Kidney glomerular epithelial cell (primary cell): Measurements from ENCODE around the gene ZBED5.
"Not testable (repeated sequence)": the region's sequence is repeated elsewhere in the genome, so short reads cannot be mapped to it uniquely, and the experiment has no call there.

Experiments
- DNase-seq: peaks from one replicate; lab custom pipeline; 2025; lab: John Stamatoyannopoulos, UW

Gene ZBED5

DNA sequence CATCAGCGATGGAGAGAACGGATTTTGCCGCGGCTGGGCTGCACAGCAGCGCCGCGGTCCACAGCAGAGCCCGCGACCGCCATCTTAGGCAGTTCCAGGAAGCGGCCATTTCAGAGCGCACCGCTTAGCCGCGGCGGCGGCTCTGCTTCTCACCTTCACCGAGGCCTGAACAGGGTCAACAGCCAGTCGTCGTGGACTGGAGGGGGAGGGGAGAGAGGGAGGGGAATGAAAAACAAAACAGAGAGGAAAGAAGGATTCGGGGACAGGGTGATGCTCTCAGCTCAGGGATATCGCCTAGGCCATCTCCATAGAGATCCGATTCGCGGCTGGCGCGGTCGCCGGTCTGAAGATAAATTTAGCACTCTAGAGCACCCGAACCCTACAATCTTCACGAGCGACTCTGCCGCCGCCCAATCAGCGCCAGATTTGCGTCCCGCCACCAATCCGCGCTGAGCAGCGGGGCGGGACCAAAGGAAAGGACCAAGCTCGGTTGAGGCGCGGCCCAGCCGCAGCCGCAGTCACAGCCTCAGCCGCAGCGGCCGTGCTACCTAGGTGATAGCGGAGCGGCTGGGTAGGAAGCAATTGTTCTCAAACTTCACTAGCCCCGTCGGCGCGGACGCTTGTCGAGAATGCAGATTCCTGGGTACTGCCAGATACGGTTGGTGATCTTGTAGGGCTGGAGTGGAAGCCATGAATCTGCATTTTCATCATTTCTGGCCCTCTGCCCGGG is at the start of gene ZBED5:
Gene ZBED5, minus strand, starts transcription at position 345 of the 730 bp plus-strand sequence. CDS start 3,108 bp downstream, outside the sequence.
- peak; percentile 95 for DNase-seq

DNA sequence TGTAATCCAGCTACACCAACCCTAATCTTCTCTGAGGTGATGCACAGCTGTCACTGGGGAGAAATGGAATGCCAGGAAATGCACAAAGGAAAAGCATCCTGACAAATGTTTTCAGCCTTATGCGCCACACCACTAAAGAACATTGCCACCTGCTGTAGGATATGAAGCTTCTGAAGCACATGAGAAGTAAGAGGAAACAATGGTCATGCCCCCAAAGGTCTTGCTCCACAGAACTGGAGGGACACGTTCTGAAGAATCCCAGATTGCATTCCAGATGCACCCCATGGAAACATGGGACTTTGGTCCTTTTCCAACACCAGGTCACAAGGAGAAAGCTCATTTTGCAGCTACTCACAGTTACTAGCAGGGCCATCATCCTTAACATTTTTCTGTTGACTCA is 48.7 kb upstream of the ZBED5 start:
- DNase-seq, result peak; percentile 39

DNA sequence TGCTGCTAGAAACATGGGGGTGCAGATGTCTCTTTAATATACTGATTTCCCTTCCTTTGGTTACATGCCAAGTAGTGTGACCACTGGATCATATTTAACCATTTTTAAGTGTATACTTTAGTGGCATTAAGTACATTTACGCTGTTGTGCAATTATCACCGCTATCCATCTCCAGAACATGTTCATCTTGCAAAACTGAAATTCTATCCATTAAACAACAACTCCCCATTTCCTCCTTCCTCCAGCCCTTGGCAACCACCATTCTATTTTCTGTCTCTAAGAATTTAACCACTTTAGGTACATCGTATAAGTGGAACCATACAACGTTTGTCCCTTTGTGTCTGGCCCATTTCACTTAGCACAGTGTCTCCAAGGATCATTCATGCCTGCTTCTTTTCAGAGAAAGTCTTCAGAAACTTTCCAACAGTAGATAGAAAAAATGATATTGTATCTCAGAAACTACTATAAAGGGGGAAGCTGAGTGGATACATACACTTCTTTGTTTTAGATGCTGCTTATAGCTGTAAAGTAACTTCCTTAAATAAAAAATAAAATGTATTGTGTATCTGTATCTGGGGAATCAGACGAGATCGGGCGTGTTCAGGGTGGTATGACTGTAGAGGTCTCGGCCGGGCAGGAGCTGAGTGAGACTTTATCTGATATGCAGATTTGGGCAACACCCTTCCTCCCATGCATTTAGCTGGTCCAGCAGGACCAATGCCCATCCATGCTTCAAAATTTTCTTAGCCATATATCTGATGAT is 44.6 kb upstream of the ZBED5 start:
- DNase-seq, result no peak

DNA sequence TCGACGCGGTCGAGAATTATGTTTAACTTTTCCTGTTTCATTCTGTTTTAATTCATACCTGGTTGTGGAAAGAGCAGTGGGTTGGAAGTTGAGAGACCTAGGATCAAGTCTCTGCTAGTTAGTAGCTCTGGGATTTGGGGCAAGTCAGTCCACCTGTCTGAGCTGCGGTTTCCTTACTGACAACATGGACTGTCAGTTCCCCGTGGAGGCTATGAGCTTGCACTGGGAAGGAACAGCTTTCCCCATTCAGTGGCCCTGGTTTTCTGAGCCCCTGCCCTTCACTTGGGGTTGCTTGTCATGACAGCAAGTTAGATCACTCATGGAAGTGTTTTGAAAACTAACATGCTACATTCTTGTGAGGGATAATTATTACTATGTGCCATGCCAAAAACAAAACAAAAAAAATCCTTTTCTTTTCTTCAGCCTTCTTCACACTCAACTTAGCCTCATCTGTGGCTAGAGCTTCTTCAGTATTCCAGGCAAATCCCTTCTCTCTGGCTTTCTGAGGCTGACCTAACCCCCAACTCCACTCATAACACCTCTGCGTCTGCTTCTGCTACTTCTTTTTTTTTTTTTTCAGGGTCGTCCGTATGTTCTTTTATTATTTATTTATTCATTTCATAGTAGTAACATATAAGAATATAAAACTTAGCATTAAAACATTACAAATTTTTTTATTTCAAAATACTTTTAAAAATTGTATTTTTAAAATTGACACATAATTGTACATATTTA is 43.0 kb upstream of the ZBED5 start:
- DNase-seq, result no peak

DNA sequence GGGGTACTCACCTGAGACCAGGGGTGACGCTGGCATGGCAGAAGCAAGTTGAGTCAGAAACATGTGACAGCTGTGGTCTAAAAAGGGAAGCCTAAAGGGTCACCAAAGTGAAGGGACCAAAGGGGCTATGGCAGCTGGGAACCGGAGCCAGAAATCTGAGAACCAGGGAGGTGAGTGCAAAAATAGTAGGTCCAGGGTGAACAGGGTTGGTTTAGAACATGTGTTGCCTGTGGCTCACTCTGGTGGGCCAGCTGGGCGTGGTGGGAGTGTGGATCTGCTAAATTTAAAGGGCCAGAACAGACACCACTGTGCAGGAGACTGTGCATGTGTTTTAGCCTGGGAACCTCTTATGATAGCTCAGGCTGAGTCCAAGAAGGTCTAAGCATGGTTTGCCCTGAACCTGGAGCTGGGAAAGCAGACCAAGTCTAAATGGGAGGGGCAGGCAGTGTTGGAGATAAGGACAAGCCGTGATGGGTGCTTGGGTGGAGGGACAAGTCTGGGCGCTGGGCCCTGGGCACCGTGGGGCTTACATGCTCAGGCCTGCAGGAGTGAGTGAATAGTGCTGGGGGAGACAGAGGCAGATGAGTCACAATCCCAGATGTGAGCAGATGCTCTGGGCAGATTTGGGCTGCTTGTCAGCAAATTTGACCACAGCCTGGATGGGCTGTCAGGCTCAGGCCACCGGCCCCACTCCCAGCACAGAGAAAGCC is 41.4 kb upstream of the ZBED5 start:
- no peak for DNase-seq

DNA sequence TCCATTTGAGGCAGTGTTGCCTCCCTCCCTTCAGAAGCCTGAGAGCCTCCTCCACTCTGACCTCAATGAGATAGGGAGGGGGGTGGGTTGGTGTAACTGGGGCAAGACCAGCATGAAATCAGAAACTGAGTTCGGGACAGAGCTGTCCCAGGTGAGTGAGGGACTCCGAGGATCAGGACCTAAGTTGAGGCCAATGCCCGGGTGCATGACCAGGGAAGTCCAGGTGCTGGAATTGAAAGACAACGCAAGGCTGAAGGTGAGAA is 40.8 kb upstream of the ZBED5 start:
- DNase-seq, result no peak

DNA sequence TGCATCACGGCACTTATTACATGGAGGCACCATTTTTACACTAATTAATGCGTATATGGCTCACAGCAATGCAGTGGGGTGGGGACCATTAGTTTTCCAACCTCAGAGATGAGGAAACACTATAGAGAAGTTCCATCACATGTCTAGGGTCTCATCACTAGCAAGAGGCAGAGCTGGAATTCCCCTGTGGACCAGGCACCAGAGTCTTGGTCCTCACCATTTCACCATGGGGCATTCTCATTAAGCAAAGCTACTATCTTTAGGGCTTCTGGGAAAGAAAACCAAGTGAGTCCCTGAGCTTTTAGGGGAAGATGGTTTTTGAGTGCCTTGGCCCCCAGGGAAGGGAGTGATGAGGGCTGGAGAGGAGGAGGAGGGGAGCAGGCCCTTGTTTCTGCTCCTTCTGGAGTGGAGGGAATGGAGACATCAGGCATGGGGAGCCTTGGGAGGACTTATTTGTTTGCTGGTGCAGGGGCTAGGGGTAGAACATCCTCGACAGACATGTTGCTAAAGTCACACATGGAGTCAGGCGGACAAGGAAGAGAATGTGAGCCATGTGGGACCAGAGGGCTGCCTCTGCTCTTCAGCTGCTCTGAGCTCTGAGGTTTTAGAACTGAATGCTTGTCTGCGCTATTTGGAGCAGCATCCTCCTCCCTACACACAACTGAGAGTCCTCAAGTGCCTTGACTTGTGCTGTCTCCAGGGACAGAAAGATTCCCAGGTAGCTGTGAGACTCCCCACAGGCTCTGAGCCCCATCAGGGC is 40.3 kb upstream of the ZBED5 start:
- DNase-seq, result no peak

DNA sequence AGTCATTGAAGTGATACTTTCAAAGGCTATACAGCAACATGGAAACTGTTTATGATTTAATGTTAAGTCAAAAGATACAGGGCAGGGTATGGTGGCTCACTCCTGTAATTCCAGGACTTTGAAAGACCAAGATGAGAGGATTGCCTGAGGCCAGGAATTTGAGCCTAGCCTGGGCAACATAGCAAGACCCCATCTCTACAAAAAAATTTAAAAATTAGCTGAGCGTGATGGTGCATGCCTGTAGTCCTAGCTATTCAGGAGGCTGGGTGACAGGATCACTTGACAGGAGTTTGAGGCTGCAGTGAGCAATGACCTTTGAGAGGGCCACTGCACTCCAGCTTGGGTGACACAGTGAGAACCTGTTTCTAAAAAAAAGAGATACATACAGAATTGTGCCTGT is 39.3 kb upstream of the ZBED5 start:
- no peak for DNase-seq

DNA sequence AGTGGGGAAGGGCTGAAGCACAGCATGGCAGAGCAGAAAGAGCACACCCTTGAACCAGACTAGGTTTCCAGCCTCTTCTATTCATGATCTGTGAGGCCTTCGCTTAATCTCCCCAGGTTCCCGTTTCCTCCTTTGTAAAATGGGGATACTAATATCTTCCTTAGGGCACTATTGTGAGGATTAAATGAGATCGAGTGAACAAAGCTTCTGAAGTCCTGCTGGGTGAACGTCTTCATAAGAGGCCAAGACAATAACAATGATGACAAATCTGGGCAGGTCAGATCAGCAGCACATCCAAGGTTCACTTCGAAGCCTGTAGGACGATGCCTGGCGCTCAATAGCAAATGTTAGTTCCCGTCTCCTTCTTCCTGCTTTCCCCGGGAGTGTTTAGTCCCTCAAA is 38.6 kb upstream of the ZBED5 start:
- DNase-seq, result no peak

DNA sequence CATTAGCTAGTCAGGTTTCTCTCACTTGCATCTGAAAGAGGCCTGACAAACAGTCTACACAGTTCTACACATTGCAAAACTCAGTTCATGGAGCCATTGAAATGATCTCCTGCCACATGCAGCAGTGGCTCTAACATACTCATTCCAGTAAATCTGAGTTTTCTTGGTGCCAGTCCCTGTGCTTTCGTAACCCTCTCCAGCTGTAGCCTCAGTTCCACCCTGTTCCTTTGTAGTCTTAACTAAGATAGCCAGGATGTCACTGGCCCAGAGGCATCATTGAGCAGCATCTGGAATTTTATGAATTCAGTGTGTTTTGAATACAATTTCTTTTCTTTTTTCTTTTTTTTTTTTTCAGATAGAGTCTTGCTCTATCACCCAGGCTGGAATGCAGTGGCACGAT is 37.4 kb upstream of the ZBED5 start:
- no peak for DNase-seq

DNA sequence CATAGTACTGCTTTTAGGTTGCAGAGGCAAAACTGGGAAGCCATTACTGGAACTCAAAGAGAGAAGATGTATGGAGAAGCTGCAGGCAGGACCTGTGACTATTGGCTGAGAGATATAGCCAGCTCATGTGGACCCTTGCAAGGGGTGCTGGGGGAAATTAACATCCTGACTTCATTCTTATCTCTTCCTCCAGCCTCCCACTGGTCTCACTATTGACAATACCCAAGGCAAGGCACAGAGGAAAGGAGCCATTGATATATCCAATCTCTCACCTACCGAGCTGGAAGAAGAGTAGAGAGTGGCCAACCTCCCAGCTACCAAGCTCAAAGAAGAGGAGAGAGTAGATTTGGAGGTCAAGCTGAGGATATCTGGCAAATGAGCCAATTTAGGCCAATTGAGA is 36.8 kb upstream of the ZBED5 start:
- no peak for DNase-seq

DNA sequence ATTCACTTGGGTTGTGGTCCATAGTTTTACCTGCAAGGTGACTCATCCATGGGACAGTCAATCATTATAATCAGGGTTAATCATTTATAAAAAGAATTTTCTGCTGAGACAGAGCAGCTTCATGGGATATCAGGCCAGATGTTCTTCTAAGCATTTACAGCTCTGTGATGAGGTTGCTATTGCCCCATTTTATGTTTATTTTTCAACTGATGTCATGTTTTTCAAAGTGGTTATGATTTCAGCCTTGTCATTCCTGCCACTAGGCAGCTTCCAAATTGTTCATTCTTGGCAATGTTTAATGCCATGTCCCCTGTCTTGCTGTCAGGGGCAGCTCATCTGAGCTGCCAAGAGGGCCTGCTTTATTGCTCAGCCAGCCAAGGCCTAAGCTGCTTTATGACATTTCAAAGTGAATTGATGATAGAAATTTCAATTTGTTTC is 35.9 kb upstream of the ZBED5 start:
- DNase-seq, result peak; percentile 43

DNA sequence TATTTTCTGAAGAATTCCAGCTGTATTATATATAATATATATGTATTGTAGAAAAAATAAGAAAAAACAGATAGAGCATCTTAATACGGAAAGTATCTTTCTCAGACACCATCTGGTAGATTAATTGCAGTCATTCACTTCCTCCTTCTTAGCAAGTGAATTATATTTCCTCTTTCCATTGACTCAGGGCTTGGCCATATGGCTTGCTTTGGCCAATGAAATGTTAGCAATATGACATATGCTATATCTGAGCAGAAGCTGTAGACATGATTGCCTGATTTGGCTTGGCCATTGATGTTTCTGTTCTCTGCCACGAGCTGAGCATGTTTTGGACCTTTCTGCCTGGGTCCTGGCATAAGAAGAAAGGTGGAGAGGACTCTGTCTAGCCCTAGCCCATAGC is 34.4 kb upstream of the ZBED5 start:
- no peak for DNase-seq

DNA sequence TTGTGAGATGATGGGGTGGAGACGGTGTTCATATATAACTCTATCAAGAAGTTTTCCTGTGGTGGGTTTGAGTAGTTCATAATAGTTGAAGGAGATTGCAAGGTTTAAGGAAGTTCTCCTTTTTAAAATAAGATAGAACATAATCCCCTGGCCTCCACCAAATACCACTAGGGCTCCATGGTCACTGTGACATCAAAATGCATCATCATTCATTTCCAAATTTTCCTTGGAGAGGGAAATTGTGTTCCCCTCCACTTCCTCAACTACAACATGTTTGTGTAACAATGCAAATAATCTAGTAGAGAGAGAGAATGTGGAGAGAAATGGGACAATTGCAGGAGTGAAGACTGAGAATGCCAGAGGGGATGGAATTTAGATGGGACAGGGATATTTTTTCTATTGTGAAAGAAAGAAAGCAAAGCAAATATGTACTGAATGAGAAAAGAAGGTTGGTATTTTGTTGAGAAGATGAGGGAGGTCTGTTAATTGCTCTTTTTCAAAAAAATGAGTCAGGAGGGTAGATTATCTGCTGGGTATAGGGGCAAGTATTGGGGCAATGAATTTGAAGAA is 33.4 kb upstream of the ZBED5 start:
- DNase-seq, result no peak

DNA sequence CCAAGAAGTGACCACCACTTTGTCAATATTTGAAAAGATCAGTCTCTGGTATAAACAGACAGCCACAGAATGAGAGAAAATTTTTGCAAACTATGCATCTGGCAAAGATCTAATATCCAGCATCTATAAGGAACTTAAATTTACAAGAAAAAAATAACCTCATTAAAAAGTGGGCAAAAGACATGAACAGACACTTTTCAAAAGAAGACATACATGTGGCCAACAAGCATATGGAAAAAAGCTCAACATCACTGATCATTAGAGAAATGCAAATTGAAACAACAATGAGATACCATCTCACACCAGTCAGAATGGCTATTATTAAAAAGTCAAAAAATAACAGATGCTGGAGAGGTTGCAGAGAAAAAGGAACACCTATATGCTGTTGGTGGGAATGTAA is 32.2 kb upstream of the ZBED5 start:
- DNase-seq, result not testable (repeated sequence)

DNA sequence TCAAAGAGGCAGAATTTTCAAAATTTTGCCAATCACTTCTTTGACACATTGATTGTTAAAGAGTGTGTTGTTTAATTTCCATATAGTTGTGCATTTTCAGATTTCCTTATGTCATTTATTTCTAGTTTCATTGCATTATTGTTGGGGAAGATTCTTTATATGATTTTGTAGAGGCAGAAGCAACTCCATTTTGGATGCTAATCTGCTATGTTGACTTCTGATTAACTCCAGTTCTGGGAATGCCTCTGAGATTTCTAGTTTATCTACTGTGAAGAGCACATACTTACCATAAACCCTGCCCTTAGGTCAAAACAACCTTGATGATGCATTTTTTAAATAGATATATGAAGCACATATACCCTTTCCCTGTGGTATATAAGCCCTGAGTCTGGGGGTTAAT is 29.5 kb upstream of the ZBED5 start:
- no peak for DNase-seq

DNA sequence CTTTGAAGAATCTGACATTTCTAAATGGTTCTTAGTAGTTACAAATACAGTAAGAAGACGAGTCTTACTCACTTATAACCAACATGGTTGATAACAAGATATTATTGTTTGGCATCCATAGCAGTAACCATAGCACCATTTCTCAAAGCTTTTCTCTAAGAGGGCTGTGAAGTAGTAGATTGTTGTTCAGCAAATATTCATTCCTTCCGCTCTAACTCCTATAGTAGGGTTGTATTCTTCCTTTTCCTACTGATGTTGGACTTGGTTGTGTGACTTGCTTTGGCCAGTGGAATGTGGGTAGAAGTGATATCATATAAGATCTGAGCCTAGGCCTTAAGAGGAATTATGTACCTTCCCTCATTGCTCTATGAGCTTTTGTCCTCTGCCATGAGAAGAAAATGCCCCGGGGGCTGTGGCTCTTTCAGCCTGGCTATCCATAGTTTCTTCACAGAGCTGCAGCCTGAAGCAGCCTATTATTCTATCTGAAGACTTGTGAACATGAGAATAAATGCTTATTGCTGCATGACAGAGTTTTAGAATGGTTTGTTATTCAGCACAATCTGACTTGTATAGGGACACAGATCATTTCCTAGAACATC is 28.9 kb upstream of the ZBED5 start:
- no peak for DNase-seq

DNA sequence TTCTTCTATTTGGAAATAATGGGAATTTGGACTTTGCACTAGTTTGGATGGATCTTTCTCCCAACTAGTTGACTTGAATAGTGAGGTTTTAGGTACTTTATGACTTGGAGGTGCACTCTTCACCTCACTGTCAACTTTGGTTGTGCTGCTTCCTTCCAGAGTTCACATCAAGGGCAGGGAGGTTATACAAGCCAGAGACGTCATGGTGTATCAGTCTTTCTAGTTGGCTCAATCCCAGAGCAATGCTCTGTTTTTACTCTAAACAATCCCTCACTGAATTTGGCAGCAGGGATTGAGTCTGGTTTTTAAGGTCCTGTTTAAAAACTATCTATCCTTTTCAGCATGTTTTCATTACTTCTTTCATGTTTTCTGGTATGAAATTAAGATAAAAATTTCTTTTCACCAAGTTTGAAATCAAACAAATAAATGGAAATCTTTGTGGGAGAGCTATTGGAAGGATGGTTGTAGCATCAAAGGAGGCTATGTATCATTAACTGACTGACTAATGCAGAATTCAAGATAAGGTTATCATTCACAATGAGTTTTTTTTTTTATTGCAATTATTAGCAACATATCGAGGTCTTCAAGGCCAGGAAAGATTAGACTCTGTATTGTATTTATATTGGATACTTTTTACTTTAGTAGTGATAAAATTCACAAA is 28.0 kb upstream of the ZBED5 start:
- peak; percentile 38 for DNase-seq

DNA sequence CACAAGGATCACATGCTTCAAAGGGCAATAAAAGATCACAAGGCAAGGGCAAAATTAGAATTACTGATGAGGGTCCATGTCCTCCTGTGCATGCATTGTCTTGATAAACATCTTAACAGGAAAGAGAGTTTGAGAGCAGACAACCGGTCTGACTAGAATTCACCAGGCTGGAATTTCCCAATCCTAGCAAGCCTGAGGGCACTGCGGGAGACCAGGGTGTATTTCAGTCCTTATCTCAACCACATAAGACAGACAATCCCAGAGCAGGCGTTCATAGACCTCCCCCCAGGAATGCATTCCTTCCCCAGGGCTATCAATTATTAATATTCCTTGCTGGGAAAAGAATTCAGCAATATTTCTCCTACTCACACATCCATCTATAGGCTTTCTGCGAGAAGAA is 26.4 kb upstream of the ZBED5 start:
- not testable (repeated sequence) for DNase-seq

DNA sequence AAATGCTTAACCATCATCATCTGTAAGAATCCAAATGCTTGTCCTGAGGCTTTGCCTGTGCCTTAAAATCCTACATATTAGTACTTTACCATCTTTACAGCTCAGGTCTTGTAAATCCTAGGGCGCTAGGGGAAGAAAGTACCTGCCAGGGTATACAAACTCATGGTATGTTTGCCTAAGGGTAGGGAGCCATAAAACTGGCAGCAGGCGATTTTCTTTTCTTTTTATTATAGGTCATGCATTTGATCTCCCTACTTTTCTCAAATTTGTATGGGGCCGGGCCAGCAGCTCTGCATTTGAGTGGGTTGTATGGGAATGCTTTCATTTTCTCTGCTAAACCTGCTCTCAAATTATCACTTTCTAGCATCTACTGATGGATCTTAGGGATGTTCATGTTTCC is 24.0 kb upstream of the ZBED5 start:
- no peak for DNase-seq
